Measurements from ENCODE around the gene ANAPC5.

Gene ANAPC5

DNA sequence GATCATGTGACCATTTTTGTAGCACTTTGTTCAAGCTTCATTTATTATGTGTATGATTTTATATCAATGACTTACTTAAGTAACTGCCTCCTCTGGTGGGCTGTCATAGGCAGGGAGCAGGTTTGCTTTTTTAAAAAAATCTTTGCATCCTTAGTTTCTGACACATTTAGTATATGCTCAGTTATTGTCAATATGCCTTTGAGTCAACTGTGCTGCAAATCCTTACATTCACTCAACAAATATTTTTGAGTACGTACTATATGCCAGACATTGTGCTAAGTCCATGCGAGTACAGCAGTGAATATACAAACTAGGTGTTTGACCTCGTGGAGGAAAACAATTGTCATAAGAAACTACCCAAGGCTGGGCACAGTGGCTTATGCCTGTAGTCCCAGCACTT is 4.4 kb upstream of the ANAPC5 start:
- H2AK5ac ChIP-seq (ENCODE audit: low read depth, low read length) = no peak overlapping the region
- no peak overlapping the region for H3K27ac ChIP-seq (replicated peaks; ENCODE audit: low read length)
- no peak overlapping the region for H2AFZ ChIP-seq (ENCODE audit: low read length)
- H3K23ac ChIP-seq (ENCODE audit: low read depth, low read length, poor library complexity) = no peak overlapping the region
- H2BK5ac ChIP-seq (ENCODE audit: low read length) = no peak overlapping the region
- DNase-seq (ENCODE audit: low spot score) = no peak
- H2BK120ac ChIP-seq (ENCODE audit: low read depth, low read length) = no peak overlapping the region
- no peak overlapping the region for H2BK12ac ChIP-seq (ENCODE audit: low read length)
- no CpG with 5 or more reads among the region's 3 CpGs for WGBS, 2 donors (ENCODE audit: extremely low coverage in 2 of 2, insufficient read length in 2 of 2, insufficient replicate concordance in 1 of 2)
- H2BK15ac ChIP-seq (ENCODE audit: low read length) = no peak overlapping the region
- no peak overlapping the region for H3K18ac ChIP-seq (ENCODE audit: low read length)
- H3K36me3 ChIP-seq (replicated peaks in 1 of 2; ENCODE audit: control insufficient read depth in 2 of 2, insufficient read depth in 2 of 2, low read length in 2 of 2) = peaks cover 0 to 1% of the 10 kb centered on the region in 2 donors
- no peak overlapping the region for H3K4me2 ChIP-seq (ENCODE audit: insufficient read depth, low read length, poor library complexity, severe bottlenecking)
- H3K4me3 ChIP-seq (ENCODE audit: low read length in 2 of 2) = no peak overlapping the region
- H4K91ac ChIP-seq (ENCODE audit: low read depth, low read length, poor library complexity) = no peak overlapping the region
- H4K8ac ChIP-seq (ENCODE audit: low read depth, low read length) = no peak overlapping the region
- H3K14ac ChIP-seq (ENCODE audit: low read length) = no peak overlapping the region
- no peaks in the 10 kb centered on the region for H3K4me1 ChIP-seq (ENCODE audit: control insufficient read depth in 2 of 2, insufficient read depth in 1 of 2, low read depth in 1 of 2, low read length in 2 of 2)
- no peak overlapping the region for H3K9ac ChIP-seq (ENCODE audit: low read depth, low read length, poor library complexity)
- peaks cover 0 to 1% of the 10 kb centered on the region in 2 donors for H3K9me3 ChIP-seq (replicated peaks in 1 of 2; ENCODE audit: control insufficient read depth in 2 of 2, insufficient read depth in 1 of 2, low read depth in 1 of 2, low read length in 2 of 2)
- no peak overlapping the region for H3K4ac ChIP-seq (ENCODE audit: low read length)
- no peaks in the 10 kb centered on the region for H3K27me3 ChIP-seq (ENCODE audit: control insufficient read depth in 3 of 3, insufficient read depth in 3 of 3, low read depth in 1 of 3, low read length in 3 of 3)
- no peaks in the 10 kb centered on the region for H3K79me1 ChIP-seq (ENCODE audit: low read depth, low read length)

DNA sequence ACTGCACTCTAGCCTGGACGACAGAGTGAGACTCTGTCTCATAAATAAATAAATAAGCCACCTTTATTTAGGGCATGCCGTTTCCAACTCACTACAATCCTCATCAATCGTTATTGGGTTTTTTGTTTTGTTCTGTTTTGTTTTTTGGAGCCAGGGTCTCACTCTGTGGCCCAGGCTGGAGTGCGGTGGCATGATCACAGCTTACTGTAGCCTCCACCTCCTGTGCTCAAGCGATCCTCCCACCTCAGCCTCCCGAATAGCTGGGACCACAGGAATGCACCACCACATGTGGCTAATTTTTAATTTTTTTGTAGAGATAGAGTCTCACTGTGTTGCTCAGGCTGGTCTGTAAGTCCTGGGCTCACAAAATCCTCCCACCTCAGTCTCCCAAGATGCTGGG is 3.6 kb upstream of the ANAPC5 start:
- H4K91ac ChIP-seq (ENCODE audit: low read depth, low read length, poor library complexity) = no peak overlapping the region
- H3K27me3 ChIP-seq (ENCODE audit: control insufficient read depth in 3 of 3, insufficient read depth in 3 of 3, low read depth in 1 of 3, low read length in 3 of 3) = no peaks in the 10 kb centered on the region
- no peak for DNase-seq (ENCODE audit: low spot score)
- WGBS, 2 donors (ENCODE audit: extremely low coverage in 2 of 2, insufficient read length in 2 of 2, insufficient replicate concordance in 1 of 2) = no CpG with 5 or more reads among the region's 6 CpGs
- no peak overlapping the region for H3K4me3 ChIP-seq (ENCODE audit: low read length in 2 of 2)
- H3K9ac ChIP-seq (ENCODE audit: low read depth, low read length, poor library complexity) = no peak overlapping the region
- no peak overlapping the region for H4K8ac ChIP-seq (ENCODE audit: low read depth, low read length)
- no peaks in the 10 kb centered on the region for H3K79me1 ChIP-seq (ENCODE audit: low read depth, low read length)
- no peak overlapping the region for H3K27ac ChIP-seq (replicated peaks; ENCODE audit: low read length)
- no peaks in the 10 kb centered on the region for H3K4me1 ChIP-seq (ENCODE audit: control insufficient read depth in 2 of 2, insufficient read depth in 1 of 2, low read depth in 1 of 2, low read length in 2 of 2)
- peaks cover 0 to 1% of the 10 kb centered on the region in 2 donors for H3K9me3 ChIP-seq (replicated peaks in 1 of 2; ENCODE audit: control insufficient read depth in 2 of 2, insufficient read depth in 1 of 2, low read depth in 1 of 2, low read length in 2 of 2)
- H2BK12ac ChIP-seq (ENCODE audit: low read length) = no peak overlapping the region
- no peak overlapping the region for H3K23ac ChIP-seq (ENCODE audit: low read depth, low read length, poor library complexity)
- H3K14ac ChIP-seq (ENCODE audit: low read length) = no peak overlapping the region
- H2BK15ac ChIP-seq (ENCODE audit: low read length) = no peak overlapping the region
- H3K4ac ChIP-seq (ENCODE audit: low read length) = no peak overlapping the region
- H2AK5ac ChIP-seq (ENCODE audit: low read depth, low read length) = no peak overlapping the region
- no peak overlapping the region for H2AFZ ChIP-seq (ENCODE audit: low read length)
- peaks cover 0 to 1% of the 10 kb centered on the region in 2 donors for H3K36me3 ChIP-seq (replicated peaks in 1 of 2; ENCODE audit: control insufficient read depth in 2 of 2, insufficient read depth in 2 of 2, low read length in 2 of 2)
- H3K18ac ChIP-seq (ENCODE audit: low read length) = no peak overlapping the region
- no peak overlapping the region for H3K4me2 ChIP-seq (ENCODE audit: insufficient read depth, low read length, poor library complexity, severe bottlenecking)
- no peak overlapping the region for H2BK5ac ChIP-seq (ENCODE audit: low read length)
- H2BK120ac ChIP-seq (ENCODE audit: low read depth, low read length) = no peak overlapping the region

DNA sequence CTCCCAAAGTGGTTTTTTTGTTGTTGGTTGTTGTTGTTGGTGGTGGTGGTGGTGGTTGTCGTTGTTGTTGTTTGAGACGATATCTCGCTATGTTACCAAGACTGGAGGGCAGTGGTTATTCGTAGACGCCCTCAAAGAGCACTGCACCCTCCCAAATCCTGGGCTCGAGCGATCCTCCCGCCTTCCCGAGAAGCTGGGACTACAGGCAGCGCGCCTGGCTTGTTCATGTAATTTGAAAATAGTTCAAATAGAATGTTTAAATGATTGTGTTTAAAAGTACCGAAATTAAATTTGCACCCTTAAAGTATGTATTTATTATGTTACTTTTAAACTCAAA is 439 bp upstream of the ANAPC5 start:
- Histone ChIP-seq H3K4me2 (ENCODE audit: insufficient read depth, low read length, poor library complexity, severe bottlenecking) (peak overlapping the region; percentile 38), H3K4ac (ENCODE audit: low read length) (no peak overlapping the region), H3K9me3 (replicated peaks in 1 of 2; ENCODE audit: control insufficient read depth in 2 of 2, insufficient read depth in 1 of 2, low read depth in 1 of 2, low read length in 2 of 2) (peaks cover 0 to 1% of the 10 kb centered on the region in 2 donors), H2AK5ac (ENCODE audit: low read depth, low read length) (no peak overlapping the region), H3K9ac (ENCODE audit: low read depth, low read length, poor library complexity) (no peak overlapping the region), H3K36me3 (replicated peaks in 1 of 2; ENCODE audit: control insufficient read depth in 2 of 2, insufficient read depth in 2 of 2, low read length in 2 of 2) (peaks cover 1 to 10% of the 10 kb centered on the region in 2 donors), H3K4me1 (ENCODE audit: control insufficient read depth in 2 of 2, insufficient read depth in 1 of 2, low read depth in 1 of 2, low read length in 2 of 2) (no peaks in the 10 kb centered on the region), H3K79me1 (ENCODE audit: low read depth, low read length) (no peaks in the 10 kb centered on the region), H4K91ac (ENCODE audit: low read depth, low read length, poor library complexity) (no peak overlapping the region), H3K23ac (ENCODE audit: low read depth, low read length, poor library complexity) (no peak overlapping the region), H2BK5ac (ENCODE audit: low read length) (no peak overlapping the region), H3K27me3 (ENCODE audit: control insufficient read depth in 3 of 3, insufficient read depth in 3 of 3, low read depth in 1 of 3, low read length in 3 of 3) (no peaks in the 10 kb centered on the region), H3K4me3 (ENCODE audit: low read length in 2 of 2) (peak overlapping the region; percentile 72 to 79), H4K8ac (ENCODE audit: low read depth, low read length) (no peak overlapping the region), H3K18ac (ENCODE audit: low read length) (no peak overlapping the region), H3K14ac (ENCODE audit: low read length) (no peak overlapping the region), H2AFZ (ENCODE audit: low read length) (peak overlapping the region; percentile 85), H2BK120ac (ENCODE audit: low read depth, low read length) (no peak overlapping the region), H2BK12ac (ENCODE audit: low read length) (no peak overlapping the region), H3K27ac (replicated peaks; ENCODE audit: low read length) (no peak overlapping the region), H2BK15ac (ENCODE audit: low read length) (no peak overlapping the region)
- WGBS, 2 donors (ENCODE audit: extremely low coverage in 2 of 2, insufficient read length in 2 of 2, insufficient replicate concordance in 1 of 2) = no CpG with 5 or more reads among the region's 12 CpGs
- no peak for DNase-seq (ENCODE audit: low spot score)

DNA sequence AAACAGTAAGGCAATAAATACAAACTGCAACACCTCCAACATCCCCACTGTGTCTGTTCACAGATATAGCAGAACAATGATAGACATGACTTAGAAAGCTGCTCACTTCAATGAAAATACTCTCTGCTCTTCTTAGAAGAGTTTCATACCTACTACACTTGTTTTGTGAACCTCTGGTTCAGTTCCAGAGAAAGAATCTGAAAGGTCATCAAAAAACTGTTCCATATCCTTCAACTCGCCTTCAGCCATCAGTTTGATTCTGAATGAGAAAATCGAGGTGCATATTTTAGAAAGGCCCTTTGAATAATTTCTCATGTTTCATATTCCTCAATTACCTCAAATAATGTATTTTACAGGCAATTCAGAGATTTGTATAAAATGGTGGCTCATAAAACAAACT is 5.5 kb downstream of the ANAPC5 start:
- Histone ChIP-seq H2AK5ac (ENCODE audit: low read depth, low read length) (no peak overlapping the region), H2BK15ac (ENCODE audit: low read length) (no peak overlapping the region), H3K4me2 (ENCODE audit: insufficient read depth, low read length, poor library complexity, severe bottlenecking) (no peak overlapping the region), H3K18ac (ENCODE audit: low read length) (no peak overlapping the region), H3K27ac (replicated peaks; ENCODE audit: low read length) (no peak overlapping the region), H3K9me3 (replicated peaks in 1 of 2; ENCODE audit: control insufficient read depth in 2 of 2, insufficient read depth in 1 of 2, low read depth in 1 of 2, low read length in 2 of 2) (no peaks in the 10 kb centered on the region), H3K27me3 (ENCODE audit: control insufficient read depth in 3 of 3, insufficient read depth in 3 of 3, low read depth in 1 of 3, low read length in 3 of 3) (no peaks in the 10 kb centered on the region), H3K14ac (ENCODE audit: low read length) (no peak overlapping the region), H3K4me3 (ENCODE audit: low read length in 2 of 2) (no peak overlapping the region), H4K8ac (ENCODE audit: low read depth, low read length) (no peak overlapping the region), H3K23ac (ENCODE audit: low read depth, low read length, poor library complexity) (no peak overlapping the region), H3K9ac (ENCODE audit: low read depth, low read length, poor library complexity) (no peak overlapping the region), H3K36me3 (replicated peaks in 1 of 2; ENCODE audit: control insufficient read depth in 2 of 2, insufficient read depth in 2 of 2, low read length in 2 of 2) (peaks cover 16 to 69% of the 10 kb centered on the region in 2 donors), H3K79me1 (ENCODE audit: low read depth, low read length) (no peaks in the 10 kb centered on the region), H2AFZ (ENCODE audit: low read length) (no peak overlapping the region), H2BK120ac (ENCODE audit: low read depth, low read length) (no peak overlapping the region), H3K4ac (ENCODE audit: low read length) (no peak overlapping the region), H3K4me1 (ENCODE audit: control insufficient read depth in 2 of 2, insufficient read depth in 1 of 2, low read depth in 1 of 2, low read length in 2 of 2) (no peaks in the 10 kb centered on the region), H2BK5ac (ENCODE audit: low read length) (no peak overlapping the region), H2BK12ac (ENCODE audit: low read length) (no peak overlapping the region), H4K91ac (ENCODE audit: low read depth, low read length, poor library complexity) (no peak overlapping the region)
- DNase-seq (ENCODE audit: low spot score) = no peak
- WGBS, 2 donors (ENCODE audit: extremely low coverage in 2 of 2, insufficient read length in 2 of 2, insufficient replicate concordance in 1 of 2) = no CpG with 5 or more reads among the region's 2 CpGs
